Keratinocyte (primary cell): ENCODE measurements around the gene CDCA5. TPM values are rescaled to one million over a fixed set of nuclear protein-coding genes. Genes with fewer than 3 reads are reported as not detected.

Source experiments
- DNase-seq: peaks from one replicate; pipeline ENCODE4 v3.0.0-alpha.2; 2011; ENCODE audit warnings: low read depth, missing footprints, low spot score
- FAIRE-seq: peaks from 2 replicates; lab custom pipeline; 2011; peaks lifted over from hg19 to GRCh38; lab: Jason Lieb, UNC
- H2AFZ ChIP-seq: 2 replicates; pipeline ENCODE4 v1.6.0; 2012; ENCODE audit warnings: low read length, control low read depth, inconsistent platforms; ENCODE audit not compliant: control insufficient read depth
- H3K27ac ChIP-seq: 2 replicates; pipeline ENCODE4 v1.5.1; 2011; ENCODE audit warnings: low read length; ENCODE audit not compliant: control insufficient read depth, insufficient read depth
- H3K27me3 ChIP-seq: 3 replicates; pipeline ENCODE4 v1.6.0; 2011; ENCODE audit warnings: low read length; ENCODE audit not compliant: control insufficient read depth, insufficient read depth; ENCODE audit errors: extremely low read depth
- H3K36me3 ChIP-seq, 2 experiments: 2 replicates in 1 of 2; 3 replicates in 1 of 2; pipeline ENCODE4 v1.5.1; 2011; ENCODE audit warnings: low read length in 2 of 2, mild to moderate bottlenecking in 1 of 2; ENCODE audit not compliant: control insufficient read depth in 2 of 2, insufficient read depth in 2 of 2; ENCODE audit errors: extremely low read depth in 1 of 2
- H3K4me1 ChIP-seq: 3 replicates; pipeline ENCODE4 v1.5.1; 2011; ENCODE audit warnings: low read length; ENCODE audit not compliant: control insufficient read depth, insufficient read depth; ENCODE audit errors: extremely low read depth
- H3K4me2 ChIP-seq: 3 replicates; pipeline ENCODE4 v1.6.0; 2011; ENCODE audit warnings: low read depth, low read length; ENCODE audit not compliant: control insufficient read depth, insufficient read depth; ENCODE audit errors: extremely low read depth
- H3K4me3 ChIP-seq, 3 experiments: fragments of 200-600 bp in 1 of 3; sonication (generic) in 1 of 3; 2 replicates in 2 of 3; 3 replicates in 1 of 3; pipeline ENCODE4 v1.5.1; 2011 to 2016; ENCODE audit warnings: low read length in 3 of 3, mild to moderate bottlenecking in 3 of 3, control low read depth in 2 of 3, inconsistent platforms in 1 of 3, low read depth in 1 of 3, mixed read lengths in 1 of 3, mixed run types in 1 of 3, moderate library complexity in 1 of 3; ENCODE audit not compliant: control insufficient read depth in 2 of 3, insufficient read depth in 2 of 3; ENCODE audit errors: extremely low read depth in 1 of 3
- H3K79me2 ChIP-seq: 2 replicates; pipeline ENCODE4 v1.6.0; 2012; ENCODE audit warnings: low read length; ENCODE audit not compliant: control insufficient read depth, insufficient read depth
- H3K9ac ChIP-seq: 3 replicates; pipeline ENCODE4 v1.6.0; 2011; ENCODE audit warnings: low read length; ENCODE audit not compliant: control insufficient read depth, insufficient read depth; ENCODE audit errors: extremely low read depth
- H3K9me1 ChIP-seq: 3 replicates; pipeline ENCODE4 v1.6.0; 2011; ENCODE audit warnings: low read length; ENCODE audit not compliant: control insufficient read depth, insufficient read depth; ENCODE audit errors: extremely low read depth
- H3K9me3 ChIP-seq: 2 replicates; pipeline ENCODE4 v1.5.1; 2012; ENCODE audit warnings: low read depth, low read length; ENCODE audit not compliant: control insufficient read depth
- H4K20me1 ChIP-seq: 3 replicates; pipeline ENCODE4 v1.6.0; 2011; ENCODE audit warnings: low read length; ENCODE audit not compliant: control insufficient read depth, insufficient read depth; ENCODE audit errors: extremely low read depth
- CTCF ChIP-seq, 3 experiments: IDR thresholded peaks in 1 of 3; conservative IDR thresholded peaks in 1 of 3; optimal IDR thresholded peaks in 1 of 3; 2 replicates in 2 of 3; 3 replicates in 1 of 3; pipeline versions ENCODE3 to v1.5.1; 2011; ENCODE audit warnings: low read length in 3 of 3, mild to moderate bottlenecking in 3 of 3, moderate library complexity in 2 of 3, control low read depth in 1 of 3, inconsistent platforms in 1 of 3; ENCODE audit not compliant: insufficient read depth in 2 of 3; ENCODE audit errors: extremely low read depth in 1 of 3
- EZH2 ChIP-seq: IDR thresholded peaks from one replicate; pipeline ENCODE4 v1.6.1; 2012; ENCODE audit warnings: inconsistent platforms, mild to moderate bottlenecking, low read length, moderate library complexity
- dilution Hi-C: fragments of 300-500 bp; cut with MboI; formaldehyde crosslinking; loops from one replicate; pipeline ENCODE4 v1.7.0; 2020; ENCODE audit warnings: low sequenced_read_pairs; ENCODE audit not compliant: extremely low pct_ligation_motif_present
- polyA plus RNA-seq, 5 experiments: library from polyadenylated mRNA; depleted of rRNA in 3 of 5; stranded (reverse) in 3 of 5; stranded (forward) in 1 of 5; unstranded in 1 of 5; fragments of >200 nt; gene quantifications; 1 replicate in 1 of 5; 2 replicates in 3 of 5; 3 replicates in 1 of 5; pipeline versions ENCODE4 v1.2.1 to v1.2.3, GENCODE V29; 2011 to 2012; ENCODE audit warnings: missing spikeins in 2 of 5, low read depth in 1 of 5, low replicate concordance in 1 of 5

Gene CDCA5
- polyA plus RNA-seq, 1 donor (not counting 4 experiments of a cell fraction or from before 2014, with no cell fraction given): 8.0 TPM

DNA sequence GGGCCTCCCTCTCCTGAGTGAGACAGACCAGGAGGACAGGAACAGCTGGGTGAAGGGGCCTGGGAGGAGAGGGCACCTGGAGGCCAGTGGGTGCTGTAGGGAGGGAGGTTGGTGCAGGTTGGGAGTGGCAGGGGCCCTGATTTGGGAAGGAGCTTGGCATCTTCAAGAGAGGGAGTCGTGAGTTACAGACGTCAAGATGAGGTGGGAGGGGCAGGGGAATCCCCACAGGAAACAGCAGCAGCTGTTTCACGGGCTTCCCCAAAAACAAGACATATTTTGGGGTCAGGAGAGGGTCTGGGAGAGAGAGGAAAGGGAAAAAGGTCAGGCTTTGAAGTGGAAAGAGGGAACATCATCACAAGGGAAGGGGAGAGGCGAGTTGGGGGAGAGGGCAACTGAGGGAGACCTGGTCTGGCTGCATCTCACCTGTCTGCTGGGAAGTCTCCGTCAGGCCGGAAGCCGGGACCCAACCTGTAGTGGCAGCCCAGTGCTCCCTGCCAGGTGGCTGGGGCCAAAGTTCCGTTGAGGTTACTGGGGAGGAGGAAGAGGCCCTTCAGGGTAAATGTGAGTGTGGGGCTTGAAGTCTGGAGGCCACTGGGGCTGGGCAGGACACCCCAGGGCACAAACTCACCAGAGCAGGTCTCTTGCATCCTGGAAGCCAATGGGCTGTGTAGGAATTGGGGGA is 29.9 kb downstream of the CDCA5 start:
- H3K4me2 ChIP-seq: no peak overlapping the region
- H3K4me1 ChIP-seq: no peaks in the 10 kb centered on the region
- H3K79me2 ChIP-seq: no peaks in the 10 kb centered on the region
- FAIRE-seq: no peak
- no peaks in the 10 kb centered on the region for H3K9me3 ChIP-seq
- DNase-seq: no peak
- no peak overlapping the region for H3K4me3 ChIP-seq
- TF ChIP-seq EZH2 (no peak), CTCF (optimal IDR thresholded peaks at IDR 0.05 in 1 of 3, IDR thresholded peaks at IDR 0.05 in 1 of 3, conservative IDR thresholded peaks at IDR 0.05 in 1 of 3; ENCODE audit: extremely low read depth in 1 of 3, insufficient read depth in 2 of 3, low read length in 3 of 3) (no peak)
- H3K36me3 ChIP-seq: no peaks in the 10 kb centered on the region
- H3K9me1 ChIP-seq: no peaks in the 10 kb centered on the region
- H2AFZ ChIP-seq: no peak overlapping the region
- no peak overlapping the region for H3K9ac ChIP-seq
- dilution Hi-C loops: no loop called here
- H3K27ac ChIP-seq: no peak overlapping the region
- H3K27me3 ChIP-seq: peaks cover 4% of the 10 kb centered on the region
- no peaks in the 10 kb centered on the region for H4K20me1 ChIP-seq

DNA sequence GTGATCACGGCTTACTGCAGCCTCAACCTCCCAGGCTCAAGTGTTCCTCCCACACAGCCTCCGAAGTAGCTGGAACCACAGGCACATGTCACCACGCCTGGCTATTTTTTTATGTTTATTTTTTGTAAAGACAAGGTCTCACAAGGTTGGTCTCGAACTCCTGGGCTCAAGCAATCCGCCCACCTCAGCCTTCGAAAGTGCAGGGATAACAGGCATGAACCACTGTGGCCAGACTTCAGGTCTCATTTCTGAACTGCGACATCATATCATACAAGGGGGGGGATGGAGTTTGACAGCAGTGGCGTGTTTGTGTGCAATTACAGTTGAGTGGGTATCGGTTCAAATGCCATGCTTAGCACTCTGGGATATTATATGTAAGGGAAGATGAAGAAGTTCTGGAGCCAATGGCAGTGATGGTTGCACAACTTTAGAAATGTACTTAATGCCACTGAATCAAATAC is 32.4 kb downstream of the CDCA5 start:
- Histone ChIP-seq H3K4me3 (no peak overlapping the region), H3K9me3 (no peaks in the 10 kb centered on the region), H2AFZ (no peak overlapping the region), H3K79me2 (no peaks in the 10 kb centered on the region), H3K4me2 (no peak overlapping the region), H3K27ac (no peak overlapping the region), H4K20me1 (no peaks in the 10 kb centered on the region), H3K9me1 (no peaks in the 10 kb centered on the region), H3K36me3 (no peaks in the 10 kb centered on the region), H3K9ac (no peak overlapping the region), H3K27me3 (peaks cover 4% of the 10 kb centered on the region), H3K4me1 (peaks cover 3% of the 10 kb centered on the region)
- DNase-seq (no peak), FAIRE-seq (no peak)
- dilution Hi-C loops: no loop called here
- TF ChIP-seq CTCF (optimal IDR thresholded peaks at IDR 0.05 in 1 of 3, IDR thresholded peaks at IDR 0.05 in 1 of 3, conservative IDR thresholded peaks at IDR 0.05 in 1 of 3; ENCODE audit: extremely low read depth in 1 of 3, insufficient read depth in 2 of 3, low read length in 3 of 3) (no peak), EZH2 (no peak)
